ACHN (cell line): Measurements from ENCODE around the gene FBXO33.

Experiments used
- DNase-seq: peaks from one replicate; pipeline ENCODE4 v3.0.0-alpha.2; 2015
- in situ Hi-C: cut with HindIII; loops from 2 replicates; pipeline ENCODE4 v1.10.0; 2017; ENCODE audit warnings: low sequenced_read_pairs, low pct_ligation_motif_present, low pct_unique_long_range_greater_than_20kb

The FBXO33 gene

DNA sequence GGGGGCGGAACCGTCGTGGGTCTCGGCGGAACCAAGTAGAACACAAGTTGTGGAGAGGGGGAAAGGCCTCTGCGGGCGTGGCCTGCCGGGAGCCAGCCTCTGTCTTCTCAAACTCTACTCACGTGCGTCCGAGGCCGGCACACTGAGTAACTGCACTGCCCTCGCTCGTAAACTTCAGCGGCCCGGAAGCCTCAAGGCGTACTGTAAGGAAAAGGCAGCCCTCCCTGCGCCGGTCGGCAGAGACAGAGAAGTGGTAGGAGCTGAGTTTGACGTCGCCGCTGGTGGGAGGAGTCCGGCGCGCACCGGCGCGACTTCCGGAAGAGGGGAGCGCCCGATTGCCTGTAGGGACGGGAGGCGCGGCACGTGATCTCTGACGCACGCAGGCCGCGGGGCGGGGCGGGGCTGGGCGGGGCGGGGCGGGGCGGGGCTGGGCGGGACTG lies at the start of gene FBXO33:
FBXO33 (minus strand) TSS at position 255 of the 440 bp plus-strand sequence. CDS start 271 bp downstream, outside the sequence.
- in situ Hi-C loops: no loop called here
- DNase-seq: peak; percentile 90

GRCh38 chr14:39474416-39474911 lies 42.2 kb upstream of the FBXO33 start:
- in situ Hi-C loops: no loop called here
- DNase-seq: no peak

DNA sequence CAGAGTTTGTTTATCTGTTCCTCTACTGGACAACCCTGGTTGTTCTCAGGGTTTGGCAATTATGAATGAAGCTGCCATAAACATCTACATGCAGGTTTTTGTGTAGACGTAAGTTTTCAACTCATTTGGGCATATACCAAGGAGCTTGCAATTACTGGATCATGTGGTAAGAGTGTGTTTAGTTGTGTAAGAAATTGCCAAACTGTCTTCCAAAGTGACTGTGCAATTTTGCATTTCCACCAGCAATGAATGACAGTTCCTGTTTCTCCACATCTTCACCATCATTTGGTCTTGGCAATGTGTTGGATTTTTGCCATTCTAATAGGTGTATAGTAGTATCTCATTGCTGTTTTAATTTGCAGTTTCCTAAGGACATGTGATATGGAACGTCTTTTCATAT lies 39.8 kb upstream of the FBXO33 start:
- in situ Hi-C loops: no loop called here
- no peak for DNase-seq

GRCh38 chr14:39469094-39469710 lies 37.0 kb upstream of the FBXO33 start:
- in situ Hi-C loops: no loop called here
- DNase-seq: peak; percentile 8

- DNase-seq: peak; percentile 40
These were observed 35.8 kb upstream of the FBXO33 start for GRCh38 chr14:39467889-39468524.

DNA sequence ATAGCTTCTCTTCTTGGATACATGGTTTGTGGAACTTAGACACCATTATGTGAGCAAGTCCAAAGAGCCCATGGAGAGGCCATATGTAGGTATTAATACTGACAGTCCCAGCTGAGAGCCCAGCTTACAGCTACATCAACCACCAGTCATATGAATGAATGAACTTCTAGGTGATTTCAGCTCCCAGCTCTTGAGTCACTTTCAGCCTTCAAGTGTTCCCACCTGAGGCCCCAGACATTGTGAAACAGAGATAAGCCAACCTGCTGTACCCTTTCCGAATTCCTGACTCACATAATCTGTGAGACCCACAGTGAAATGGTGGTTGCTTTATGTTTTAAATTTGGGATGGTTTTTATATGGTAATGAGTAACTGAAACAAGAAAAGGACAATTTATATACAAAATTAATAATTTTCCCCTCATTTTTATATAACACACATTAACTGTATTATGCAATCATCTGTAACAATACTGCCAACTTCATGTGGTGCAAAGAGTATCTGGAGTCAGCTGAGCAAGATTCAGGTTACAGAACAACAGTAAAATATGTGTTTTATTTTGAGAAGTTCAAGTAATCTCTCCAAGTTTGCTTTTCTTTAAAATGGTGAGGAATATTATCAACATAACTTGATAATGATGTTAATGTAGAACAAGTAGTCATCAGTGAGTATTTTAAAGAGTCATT lies 27.7 kb upstream of the FBXO33 start:
- DNase-seq: no peak
- in situ Hi-C loops: no loop called here

More at GRCh38 chr14:39467889-39468524, 35.8 kb upstream of the FBXO33 start:
- in situ Hi-C loops: no loop called here

GRCh38 chr14:39456702-39457250 lies 24.5 kb upstream of the FBXO33 start:
- in situ Hi-C loops: no loop called here
- DNase-seq: no peak

- in situ Hi-C loops: no loop called here
- no peak for DNase-seq
These were observed 22.8 kb upstream of the FBXO33 start for GRCh38 chr14:39454906-39455539.

DNA sequence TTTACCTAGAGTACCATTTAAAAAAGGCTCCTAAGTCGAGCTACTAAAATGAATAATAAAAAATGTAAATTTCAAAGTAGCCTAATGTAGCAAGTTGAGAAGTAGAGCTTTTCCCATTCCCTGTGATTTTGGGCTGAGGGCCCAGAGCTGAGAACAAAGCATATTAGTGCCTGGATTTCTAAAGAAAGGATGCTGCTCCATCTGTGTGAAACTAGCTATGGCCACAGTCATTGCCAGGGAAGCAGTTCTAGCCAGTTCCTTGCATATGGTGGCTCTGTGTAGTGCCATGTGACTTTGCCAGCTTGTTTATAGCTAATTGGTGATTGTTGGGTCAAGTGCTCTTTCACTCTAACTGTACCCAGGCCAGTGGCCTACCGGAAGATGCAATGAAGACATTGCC lies 20.4 kb upstream of the FBXO33 start:
- in situ Hi-C loops: no loop called here
- DNase-seq: no peak

GRCh38 chr14:39451811-39452210 lies 19.6 kb upstream of the FBXO33 start:
- in situ Hi-C loops: no loop called here
- no peak for DNase-seq

DNA sequence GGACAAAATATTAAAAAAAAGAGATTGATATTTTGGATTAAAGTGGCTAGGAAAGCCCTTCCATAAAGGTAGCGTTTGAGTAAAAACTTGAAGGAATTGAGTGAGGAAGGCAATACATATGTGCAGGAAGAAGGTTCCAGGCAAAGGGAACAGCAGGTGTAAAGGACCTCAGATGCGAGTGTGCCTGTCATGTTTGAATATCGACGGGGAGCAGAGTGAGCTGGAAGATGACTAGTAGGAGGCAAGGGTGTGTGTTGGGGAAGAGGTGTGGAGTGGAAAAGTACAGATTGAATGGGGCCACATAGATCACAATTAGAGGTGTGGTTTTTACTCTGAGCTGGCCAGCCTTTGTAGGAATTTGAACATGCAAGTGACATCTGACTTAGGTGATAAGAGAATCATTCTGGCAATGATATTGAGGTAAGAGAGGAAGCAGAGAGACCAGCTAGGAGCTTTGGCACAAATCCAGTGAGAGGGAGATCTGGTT lies 15.0 kb upstream of the FBXO33 start:
- in situ Hi-C loops: no loop called here
- DNase-seq: no peak

- in situ Hi-C loops: no loop called here
- no peak for DNase-seq
These were observed 14.0 kb upstream of the FBXO33 start for GRCh38 chr14:39446131-39446744.

GRCh38 chr14:39442293-39442692 lies 10.1 kb upstream of the FBXO33 start:
- peak; percentile 93 for DNase-seq
- in situ Hi-C loops: no loop called here

DNA sequence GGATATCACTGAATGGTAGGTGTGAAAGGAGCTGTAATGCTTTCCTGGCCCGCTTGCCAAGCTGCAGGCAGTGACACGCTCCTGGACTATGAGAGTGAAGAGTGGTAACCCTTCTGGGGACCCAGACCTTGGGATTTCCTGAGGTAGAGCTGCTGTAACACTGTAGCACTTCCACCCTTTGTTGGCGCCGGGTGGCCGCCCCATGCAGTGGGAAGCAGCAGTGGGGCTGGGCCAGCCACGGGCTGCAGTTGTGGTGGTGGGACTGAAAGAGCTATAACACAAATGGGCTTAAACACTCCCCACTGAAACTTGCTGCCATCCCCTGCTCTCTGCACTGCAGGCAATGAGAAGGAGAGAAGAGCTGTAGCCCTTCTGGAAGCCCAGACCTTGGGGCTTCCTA lies 9.6 kb upstream of the FBXO33 start:
- in situ Hi-C loops: no loop called here
- no peak for DNase-seq

GRCh38 chr14:39440975-39441374 lies 8.7 kb upstream of the FBXO33 start:
- no peak for DNase-seq
- in situ Hi-C loops: no loop called here

GRCh38 chr14:39435241-39435640 lies 3.0 kb upstream of the FBXO33 start:
- no peak for DNase-seq
- in situ Hi-C loops: no loop called here

DNA sequence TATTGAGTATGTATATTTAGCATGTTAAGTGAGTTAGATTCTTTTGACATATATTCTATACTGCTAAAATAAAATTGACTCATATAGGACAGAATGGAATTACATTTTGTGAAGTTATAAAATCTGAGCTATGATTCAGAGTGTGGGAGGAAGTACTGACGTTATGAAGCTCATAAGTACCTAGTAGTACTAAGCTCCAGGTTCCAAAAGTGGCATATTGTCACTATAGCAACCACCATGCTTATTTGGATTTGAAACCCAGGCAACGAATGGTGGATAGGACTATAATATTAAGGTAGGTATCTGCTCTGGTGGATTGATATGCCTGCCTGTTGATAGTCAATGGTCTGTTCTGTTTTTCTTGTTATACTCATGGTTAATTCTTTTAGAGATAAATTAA lies 2.2 kb upstream of the FBXO33 start:
- in situ Hi-C loops: no loop called here
- no peak for DNase-seq

DNA sequence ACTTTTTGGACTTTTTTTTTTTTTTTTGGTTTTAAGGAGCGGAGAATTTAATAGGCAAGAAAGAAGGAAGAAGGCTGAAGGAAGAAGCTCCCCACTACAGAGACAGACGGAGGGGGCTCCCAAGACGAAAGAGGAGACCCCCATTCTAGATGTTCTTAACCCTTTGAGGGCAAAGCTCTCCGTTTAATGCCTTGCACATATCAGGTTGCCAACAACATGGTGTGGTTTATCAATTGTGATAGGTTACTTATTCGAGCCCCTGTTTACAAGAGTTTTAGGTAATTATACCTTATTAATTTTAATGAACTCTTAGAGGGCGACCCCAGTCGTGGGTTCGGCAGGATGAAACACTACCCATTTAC lies 1.2 kb upstream of the FBXO33 start:
- in situ Hi-C loops: no loop called here

More for the DNA sequence above, 1.2 kb upstream of the FBXO33 start:
- no peak for DNase-seq
